Islet of Langerhans (tissue), 1 donor: ENCODE measurements around the gene CCNQ.

Source experiments
- FAIRE-seq: peaks from one replicate; lab custom pipeline; 2011; peaks lifted over from hg19 to GRCh38; lab: Jason Lieb, UNC

The CCNQ gene

GRCh38 chrX:153576239-153576870 is 22.6 kb downstream of the CCNQ start:
- no peak for FAIRE-seq

- FAIRE-seq, result no peak
These were observed 25.0 kb downstream of the CCNQ start for GRCh38 chrX:153573984-153574383.

GRCh38 chrX:153572601-153573000 is 26.3 kb downstream of the CCNQ start:
- FAIRE-seq, result no peak

GRCh38 chrX:153571534-153571908 is 27.4 kb downstream of the CCNQ start:
- no peak for FAIRE-seq

- no peak for FAIRE-seq
These were observed 29.5 kb downstream of the CCNQ start for GRCh38 chrX:153569475-153569874.

GRCh38 chrX:153568451-153569011 is 30.4 kb downstream of the CCNQ start:
- FAIRE-seq, result no peak

- no peak for FAIRE-seq
These were observed 32.9 kb downstream of the CCNQ start for GRCh38 chrX:153565996-153566580.

- no peak for FAIRE-seq
These were observed 34.8 kb downstream of the CCNQ start for GRCh38 chrX:153564047-153564606.

- FAIRE-seq, result no peak
These were observed 36.4 kb downstream of the CCNQ start for GRCh38 chrX:153562546-153562945.

- FAIRE-seq, result no peak
These were observed 37.6 kb downstream of the CCNQ start for GRCh38 chrX:153561337-153561736.

- no peak for FAIRE-seq
These were observed 38.5 kb downstream of the CCNQ start for GRCh38 chrX:153560466-153560865.

GRCh38 chrX:153560000-153560399 is 38.9 kb downstream of the CCNQ start:
- FAIRE-seq, result no peak

GRCh38 chrX:153557618-153558355 is 41.2 kb downstream of the CCNQ start:
- no peak for FAIRE-seq

GRCh38 chrX:153556767-153557166 is 42.2 kb downstream of the CCNQ start:
- no peak for FAIRE-seq

- no peak for FAIRE-seq
These were observed 44.3 kb downstream of the CCNQ start for GRCh38 chrX:153554519-153555167.

- FAIRE-seq, result no peak
These were observed 47.8 kb downstream of the CCNQ start for GRCh38 chrX:153551135-153551534.

- no peak for FAIRE-seq
These were observed 49.1 kb downstream of the CCNQ start for GRCh38 chrX:153549807-153550206.

GRCh38 chrX:153549231-153549630 is 49.7 kb downstream of the CCNQ start:
- FAIRE-seq, result no peak

- no peak for FAIRE-seq
These were observed 51.7 kb downstream of the CCNQ start for GRCh38 chrX:153547195-153547594.

- FAIRE-seq, result no peak
These were observed 52.6 kb downstream of the CCNQ start for GRCh38 chrX:153546386-153546785.

- FAIRE-seq, result no peak
These were observed 54.2 kb downstream of the CCNQ start for GRCh38 chrX:153544727-153545126.

- no peak for FAIRE-seq
These were observed 59.0 kb downstream of the CCNQ start for GRCh38 chrX:153539979-153540358.
